K562 (cell line): Measurements from ENCODE around the gene ECI1.

ENCODE experiments used
- ARHGAP35 ChIP-seq: fragments of 450-650 bp; IDR thresholded peaks from 2 replicates; pipeline ENCODE4 v1.6.1; 2018; ENCODE audit not compliant: partially characterized antibody
- CREM ChIP-seq: IDR thresholded peaks from 2 replicates; pipeline ENCODE4 v1.6.1; 2014; ENCODE audit warnings: antibody characterized with exemption, low read depth
- E2F4 ChIP-seq: sonication (generic); formaldehyde crosslinking; IDR thresholded peaks from 2 replicates; pipeline ENCODE4 v1.8.0; 2022; ENCODE audit warnings: mild to moderate bottlenecking, low read depth, missing genetic modification reagents
- EP300 ChIP-seq: IDR thresholded peaks from 2 replicates; pipeline ENCODE4 v1.6.1; 2012; ENCODE audit warnings: low read length, improper control_type of control experiment
- MGA ChIP-seq: fragments of 450-650 bp; IDR thresholded peaks from 2 replicates; pipeline ENCODE4 v1.6.1; 2016; ENCODE audit warnings: mild to moderate bottlenecking, moderate library complexity
- MTA1 ChIP-seq: fragments of 450-650 bp; IDR thresholded peaks from 2 replicates; pipeline ENCODE4 v1.6.1; 2017; ENCODE audit warnings: borderline replicate concordance
- MXI1 ChIP-seq: IDR thresholded peaks from 2 replicates; pipeline ENCODE4 v1.6.1; 2011; ENCODE audit warnings: low read depth, mild to moderate bottlenecking, improper control_type of control experiment, low read length
- NFRKB ChIP-seq: fragments of 450-650 bp; IDR thresholded peaks from 2 replicates; pipeline ENCODE4 v1.6.1; 2016; ENCODE audit warnings: low read depth
- POLR2AphosphoS5 ChIP-seq: IDR thresholded peaks from 2 replicates; pipeline ENCODE4 v1.6.1; 2011; ENCODE audit warnings: mild to moderate bottlenecking, low read depth, low read length, moderate library complexity; ENCODE audit not compliant: control insufficient read depth, insufficient read depth
- SMARCC2 ChIP-seq: fragments of 450-650 bp; IDR thresholded peaks from 2 replicates; pipeline ENCODE4 v1.6.1; 2017; ENCODE audit warnings: antibody characterized with exemption, moderate library complexity, mild to moderate bottlenecking, low read depth
- ZNF318 ChIP-seq, 2 experiments: fragments of 450-650 bp; IDR thresholded peaks; 2 replicates each; pipeline ENCODE4 v1.6.1; 2016; ENCODE audit warnings: mild to moderate bottlenecking in 2 of 2, borderline replicate concordance in 1 of 2, low read depth in 1 of 2, moderate library complexity in 1 of 2

- TF ChIP-seq MGA, result no peak
- TF ChIP-seq E2F4 (CRISPR knock-in tag), result no peak
- TF ChIP-seq MXI1, result no peak
- no peak for TF ChIP-seq MTA1
- TF ChIP-seq SMARCC2, result no peak
- TF ChIP-seq NFRKB, result no peak
- no peak for TF ChIP-seq CREM
- no peak for TF ChIP-seq ZNF318 (IDR thresholded peaks at IDR 0.05; ENCODE audit: borderline replicate concordance in 1 of 2, low read depth in 1 of 2)
- TF ChIP-seq ARHGAP35, result no peak
- TF ChIP-seq EP300, result no peak
- no peak for TF ChIP-seq POLR2AphosphoS5
These were observed 8.9 kb upstream of the ECI1 start for GRCh38 chr16:2260250-2260649.
